ENCODE results near the gene GDF7. TPM values are rescaled to one million over a fixed set of nuclear protein-coding genes. Genes with fewer than 3 reads are reported as not detected.

GDF7 gene
- polyA plus RNA-seq = not detected in 2 replicates

DNA sequence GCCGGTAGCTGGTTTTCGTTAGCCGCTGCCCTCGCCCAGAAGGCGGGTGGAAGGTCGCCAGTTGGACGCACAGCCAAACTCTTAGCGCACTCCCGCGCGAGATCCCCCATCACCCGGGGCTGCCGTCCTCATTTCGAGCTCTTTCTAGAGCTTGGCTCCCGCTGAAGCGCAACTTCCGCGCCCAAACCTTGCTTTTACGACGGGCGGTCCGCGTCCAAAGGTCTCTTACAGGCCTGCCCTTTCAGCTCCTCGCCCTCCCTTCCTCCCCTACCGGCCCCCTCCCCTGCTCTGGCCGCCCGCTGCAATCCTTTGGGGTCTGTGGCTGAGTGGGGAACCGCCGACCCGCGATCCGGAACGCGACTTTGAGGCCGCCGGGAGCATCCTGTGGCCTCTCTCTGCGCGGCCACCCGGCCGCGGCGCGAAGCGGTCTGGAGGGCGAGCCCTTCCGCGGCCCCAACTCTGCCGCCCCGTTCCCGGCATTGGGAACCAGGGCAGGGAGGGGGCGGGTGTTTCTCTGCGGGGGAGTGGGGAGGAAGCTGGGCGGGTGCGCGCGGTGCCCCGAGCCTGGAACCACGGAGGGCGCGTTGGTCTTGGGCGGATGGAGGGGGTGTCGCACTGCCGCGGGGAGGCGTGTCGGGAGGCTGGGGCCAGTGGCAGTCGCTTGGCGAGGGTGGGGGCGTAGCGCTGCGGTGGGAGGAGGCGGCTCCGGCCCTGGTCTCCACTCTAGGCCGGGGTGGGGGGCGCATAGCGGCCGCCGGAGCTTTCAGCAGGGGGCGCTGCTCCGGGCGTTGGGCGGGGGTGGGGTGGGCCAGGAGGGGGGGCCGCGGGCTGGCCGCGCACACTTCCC, at the start of gene GDF7:
TSS of gene GDF7 (plus strand) at position 841 of the 847 bp plus-strand sequence. CDS start 96 bp downstream, outside the sequence.

DNA sequence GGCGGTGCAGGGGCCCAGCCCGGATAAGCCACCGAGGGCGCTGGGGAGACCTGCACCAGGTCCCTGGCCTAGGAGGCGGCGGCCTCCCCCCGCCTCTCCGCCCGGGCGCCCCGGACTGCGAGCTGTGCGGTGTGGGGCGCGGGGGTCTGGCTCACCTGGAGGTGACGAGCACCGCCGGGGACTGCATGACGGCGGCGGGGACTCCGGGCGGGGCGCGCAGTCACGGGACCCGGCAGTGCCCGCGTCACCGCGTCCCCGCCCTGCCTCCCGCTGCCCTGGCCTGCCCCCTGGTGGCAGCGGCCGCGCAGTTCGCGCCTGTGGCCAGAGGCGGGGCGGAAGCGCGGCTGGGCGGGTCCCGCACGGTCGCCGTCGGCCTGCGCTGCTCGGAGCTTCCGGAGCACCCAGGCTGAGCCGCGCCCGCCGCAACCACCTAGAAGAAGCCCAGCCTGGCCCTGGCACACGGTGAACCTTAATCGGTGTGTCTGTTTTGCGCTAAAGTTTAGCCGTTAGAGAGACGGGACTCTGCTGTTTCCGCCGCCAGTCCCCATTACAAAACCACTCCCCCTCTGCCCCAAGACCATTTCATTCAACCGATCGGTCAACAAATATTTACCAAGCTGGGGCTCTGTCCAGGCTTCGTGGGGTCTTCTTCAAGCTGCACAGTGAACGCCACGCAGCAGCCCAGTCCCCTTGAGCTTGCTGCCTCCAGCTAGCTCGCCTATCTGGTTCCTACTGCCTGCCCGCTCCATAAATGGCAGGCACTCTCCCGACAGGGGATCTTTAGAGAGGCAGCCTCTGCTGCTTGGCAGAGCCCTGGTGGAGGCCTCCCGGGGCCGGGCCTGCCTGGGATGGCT, 15.8 kb upstream of the GDF7 start, which contains the start of gene HS1BP3:
TSS of gene HS1BP3 (minus strand) at position 222 of the 854 bp plus-strand sequence. CDS start at position 187, 35 bp downstream.

Other genes starting within 250 kb of the GDF7 start
- gene RHOB, start 220.1 kb upstream of the GDF7 start, polyA plus RNA-seq = 11.9 and 27.7 TPM in 2 replicates
- gene HS1BP3, start 16.0 kb upstream of the GDF7 start, polyA plus RNA-seq = 0.27 TPM in 1 of 2 replicates, not detected in the other
- gene LDAH, start 156.0 kb downstream of the GDF7 start, polyA plus RNA-seq = 7.5 and 19.1 TPM in 2 replicates

Data from Purkinje cell (primary cell).